ENCODE results near the gene ZNF148.
A peak's percentile ranks its signal among the peaks of the same experiment; 100 is the strongest.
"Not testable (repeated sequence)": the region's sequence is repeated elsewhere in the genome, so short reads cannot be mapped to it uniquely, and the experiment has no call there.

The ZNF148 gene

GRCh38 chr3:125375950-125376679, 990 bp upstream of the ZNF148 start:
- no peak for DNase-seq

- DNase-seq = peak; percentile 66
Measured at GRCh38 chr3:125374501-125374995, 577 bp downstream of the ZNF148 start.

- no peak for DNase-seq
Measured at GRCh38 chr3:125367403-125368230, 7.5 kb downstream of the ZNF148 start.

- no peak for DNase-seq
Measured at GRCh38 chr3:125366132-125366531, 9.0 kb downstream of the ZNF148 start.

- no peak for DNase-seq
Measured at GRCh38 chr3:125359700-125360099, 15.4 kb downstream of the ZNF148 start.

GRCh38 chr3:125358923-125359322, 16.2 kb downstream of the ZNF148 start:
- no peak for DNase-seq

GRCh38 chr3:125357837-125358236, 17.3 kb downstream of the ZNF148 start:
- DNase-seq = no peak

- DNase-seq = peak; percentile 74
Measured at GRCh38 chr3:125357032-125357658, 18.0 kb downstream of the ZNF148 start.

GRCh38 chr3:125356140-125357026, 18.7 kb downstream of the ZNF148 start:
- DNase-seq = no peak

GRCh38 chr3:125353659-125354058, 21.5 kb downstream of the ZNF148 start:
- DNase-seq = no peak

- no peak for DNase-seq
Measured at GRCh38 chr3:125353128-125353527, 22.0 kb downstream of the ZNF148 start.

GRCh38 chr3:125351814-125352456, 23.2 kb downstream of the ZNF148 start:
- DNase-seq = no peak

- DNase-seq = no peak
Measured at GRCh38 chr3:125351152-125351551, 24.0 kb downstream of the ZNF148 start.

- DNase-seq = no peak
Measured at GRCh38 chr3:125350597-125350996, 24.5 kb downstream of the ZNF148 start.

GRCh38 chr3:125349556-125350165, 25.5 kb downstream of the ZNF148 start:
- DNase-seq = no peak

GRCh38 chr3:125349055-125349454, 26.1 kb downstream of the ZNF148 start:
- DNase-seq = no peak

- DNase-seq = not testable (repeated sequence)
Measured at GRCh38 chr3:125343367-125343766, 31.8 kb downstream of the ZNF148 start.

GRCh38 chr3:125340121-125340520, 35.0 kb downstream of the ZNF148 start:
- no peak for DNase-seq

- no peak for DNase-seq
Measured at GRCh38 chr3:125337506-125337905, 37.6 kb downstream of the ZNF148 start.

GRCh38 chr3:125334675-125335560, 40.2 kb downstream of the ZNF148 start:
- no peak for DNase-seq
